GM12865 (cell line): ENCODE data around the gene TMEM170B.

Experiments
- DNase-seq: peaks from one replicate; pipeline ENCODE4 v3.0.0; 2010; ENCODE audit warnings: low read depth
- H3K4me3 ChIP-seq: 2 replicates; pipeline ENCODE4 v1.5.1; 2011; ENCODE audit warnings: mild to moderate bottlenecking, low read depth, low read length, control low read depth
- CTCF ChIP-seq: IDR thresholded peaks from 2 replicates; pipeline ENCODE4 v1.5.1; 2011; ENCODE audit warnings: low read length, control low read depth, low read depth, inconsistent platforms; ENCODE audit not compliant: insufficient read depth; ENCODE audit errors: missing control alignments

The TMEM170B gene

GRCh38 chr6:11556309-11556708, 18.8 kb downstream of the TMEM170B start:
- no peak overlapping the region for H3K4me3 ChIP-seq
- no peak for TF ChIP-seq CTCF
- DNase-seq, result no peak

GRCh38 chr6:11563793-11564192, 26.2 kb downstream of the TMEM170B start:
- TF ChIP-seq CTCF, result no peak
- H3K4me3 ChIP-seq, result no peak overlapping the region
- DNase-seq, result no peak

- no peak overlapping the region for H3K4me3 ChIP-seq
- TF ChIP-seq CTCF, result no peak
- DNase-seq, result no peak
Observed at GRCh38 chr6:11566609-11567008, 29.1 kb downstream of the TMEM170B start.

- no peak overlapping the region for H3K4me3 ChIP-seq
- DNase-seq, result no peak
- TF ChIP-seq CTCF, result no peak
Observed at GRCh38 chr6:11571073-11571472, 33.5 kb downstream of the TMEM170B start.

- H3K4me3 ChIP-seq, result no peak overlapping the region
- TF ChIP-seq CTCF, result peak; percentile 98
- DNase-seq, result peak; percentile 87
Observed at GRCh38 chr6:11575408-11576033, 38.0 kb downstream of the TMEM170B start.

- H3K4me3 ChIP-seq, result no peak overlapping the region
- no peak for DNase-seq
- no peak for TF ChIP-seq CTCF
Observed at GRCh38 chr6:11580686-11581405, 43.3 kb downstream of the TMEM170B start.

- no peak for TF ChIP-seq CTCF
- no peak for DNase-seq
Observed at GRCh38 chr6:11584244-11584643, 46.7 kb downstream of the TMEM170B start.

More at GRCh38 chr6:11584244-11584643, 46.7 kb downstream of the TMEM170B start:
- no peak overlapping the region for H3K4me3 ChIP-seq
